Kidney glomerular epithelial cell (primary cell): ENCODE measurements around the gene ARAP2.

Source experiments
- DNase-seq: peaks from one replicate; lab custom pipeline; 2025; lab: John Stamatoyannopoulos, UW

ARAP2 gene

DNA sequence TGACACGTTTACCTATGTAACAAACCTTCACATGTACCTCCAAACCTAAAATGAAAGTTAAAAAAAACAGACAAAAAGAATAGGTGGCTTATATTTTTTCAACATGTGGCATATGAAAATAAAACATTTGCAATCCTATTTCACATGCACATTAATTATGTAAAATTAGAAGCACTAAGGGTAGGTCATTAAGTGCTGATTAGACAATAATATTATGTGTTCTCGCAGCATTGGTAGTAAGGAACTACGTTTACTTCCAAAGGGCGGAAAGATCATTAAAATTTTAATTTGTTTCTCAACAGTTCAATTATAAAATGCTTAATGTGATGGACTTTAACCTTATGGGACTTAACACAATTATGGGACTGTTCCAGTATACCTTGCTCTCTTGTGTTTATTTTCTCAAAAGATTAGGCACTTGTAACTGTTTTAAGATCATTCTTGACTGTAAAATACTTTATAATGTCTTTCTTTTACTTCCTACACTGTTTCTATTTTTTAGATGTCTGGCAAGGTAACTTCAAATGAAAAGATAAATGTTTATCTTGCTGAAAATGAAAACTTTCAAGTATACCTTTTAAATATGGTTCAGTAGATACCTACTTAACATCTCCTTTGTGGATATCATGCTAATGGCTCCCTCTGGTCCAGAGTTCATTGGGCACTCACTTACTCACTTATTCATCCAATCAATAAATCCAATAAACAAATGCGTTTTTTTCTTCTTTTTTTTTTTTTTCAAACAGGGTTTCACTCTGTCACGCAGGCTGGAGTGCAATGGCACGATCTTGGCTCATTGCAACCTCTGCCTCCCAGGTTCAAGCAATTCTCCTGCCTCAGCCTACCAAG lies 202.0 kb downstream of the ARAP2 start:
- no peak for DNase-seq

DNA sequence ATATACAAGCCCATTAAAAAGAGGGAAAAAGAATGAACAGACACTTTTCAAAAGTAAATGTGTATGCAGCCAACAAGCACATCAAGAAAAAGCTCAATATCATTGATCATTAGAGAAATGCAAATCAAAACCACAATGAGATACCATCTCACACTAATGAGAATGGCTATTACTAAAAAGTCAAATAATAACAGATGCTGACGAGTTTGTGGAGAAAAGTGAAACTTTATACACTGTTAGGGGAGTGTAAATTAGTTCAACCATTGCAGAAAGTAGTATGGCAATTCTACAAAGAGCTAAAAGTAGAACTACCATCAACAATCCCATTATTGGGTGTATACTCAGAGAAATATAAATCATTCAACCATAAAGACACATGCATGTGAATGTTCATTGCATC lies 203.0 kb downstream of the ARAP2 start:
- DNase-seq: no peak

DNA sequence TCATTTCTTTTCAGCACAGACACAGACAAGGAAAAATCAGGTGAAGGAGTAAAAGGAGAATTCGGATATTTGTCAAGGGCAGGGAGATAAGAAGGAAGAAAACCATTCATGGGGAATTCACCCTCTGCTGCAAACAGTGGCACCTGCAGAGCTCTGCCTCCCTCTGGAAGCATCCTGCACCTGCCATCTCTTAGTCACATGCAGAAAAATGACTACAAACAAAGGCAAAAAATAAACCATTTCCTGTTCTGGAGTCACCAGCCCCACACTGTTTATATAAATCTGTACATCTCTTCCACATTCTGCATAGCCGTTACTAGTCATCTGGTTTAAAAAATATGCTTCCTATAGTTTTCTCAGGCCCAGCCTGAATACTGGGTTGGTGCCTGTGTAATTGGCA lies 205.3 kb downstream of the ARAP2 start:
- no peak for DNase-seq

DNA sequence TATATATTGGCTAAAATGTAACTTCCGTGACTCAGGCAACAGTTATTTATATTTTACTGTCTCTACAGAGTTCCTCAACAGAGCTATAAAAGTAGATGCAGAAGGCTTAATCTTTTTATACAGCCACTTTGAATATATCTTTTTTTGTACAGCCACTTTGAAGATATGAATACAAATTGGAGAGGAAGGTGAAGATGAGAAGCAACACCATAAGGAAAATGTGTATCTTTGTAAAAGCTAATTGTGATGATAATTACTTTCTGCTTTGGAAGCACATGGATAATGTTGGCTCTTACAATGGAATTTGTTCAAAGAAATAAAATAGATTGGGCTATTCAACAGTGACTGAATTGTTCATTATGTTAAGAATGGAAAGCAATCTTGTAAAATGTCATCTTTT lies 205.8 kb downstream of the ARAP2 start:
- no peak for DNase-seq

DNA sequence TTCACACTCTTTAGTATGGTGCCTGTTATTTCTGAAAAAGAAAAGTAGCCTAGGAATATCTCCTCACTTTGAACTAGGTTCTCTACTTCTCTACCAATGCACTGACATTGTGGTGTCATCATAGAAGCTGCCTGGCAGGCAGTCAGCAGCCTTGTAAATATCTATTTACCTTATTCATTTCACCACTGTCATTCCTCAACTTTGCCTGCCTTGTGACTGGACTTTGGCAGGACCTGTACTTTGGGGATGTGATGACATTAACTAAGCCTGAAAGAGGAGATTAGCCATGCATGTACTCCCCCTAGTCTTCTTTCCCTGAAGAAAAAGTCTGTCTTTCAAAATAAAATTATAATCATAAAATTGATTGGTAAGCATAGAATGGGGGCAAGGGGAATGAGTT lies 207.2 kb downstream of the ARAP2 start:
- no peak for DNase-seq

DNA sequence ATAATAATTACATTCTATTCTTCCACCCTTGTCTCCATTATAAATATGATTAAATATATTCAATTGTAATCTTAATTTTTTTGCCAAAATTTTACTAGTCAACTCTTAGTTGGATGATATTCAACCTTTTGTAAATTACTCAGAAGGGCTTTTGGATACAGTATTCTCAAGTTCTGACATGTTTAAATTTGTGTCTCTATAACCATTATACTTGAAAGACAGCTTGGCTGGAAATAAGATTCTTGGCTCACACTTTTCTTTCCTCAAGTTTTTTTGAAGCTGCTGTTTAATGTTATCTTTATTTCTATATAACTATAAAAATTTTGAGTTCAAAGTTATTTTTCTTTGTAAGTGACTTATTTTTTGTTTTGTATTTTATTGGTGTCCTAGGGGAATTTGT lies 214.4 kb downstream of the ARAP2 start:
- no peak for DNase-seq

DNA sequence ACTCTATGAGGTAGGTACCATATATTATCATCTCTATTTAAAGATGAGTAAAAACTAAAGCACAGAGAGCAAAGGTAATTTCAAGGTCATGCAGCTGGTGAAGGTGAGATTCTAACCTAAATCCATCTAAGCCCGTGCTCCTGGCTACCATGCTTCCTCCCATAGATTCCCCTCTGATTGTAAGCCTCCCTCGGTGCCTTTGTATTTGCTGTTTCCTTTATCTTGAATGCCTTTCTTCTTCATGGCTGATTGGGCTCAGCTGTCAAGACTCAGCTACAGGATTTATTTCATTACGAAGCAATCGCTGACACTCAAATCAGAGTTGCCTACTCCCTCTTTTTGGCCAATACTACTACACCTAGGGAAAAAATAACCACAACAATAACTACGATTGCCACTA lies 217.1 kb downstream of the ARAP2 start:
- no peak for DNase-seq

DNA sequence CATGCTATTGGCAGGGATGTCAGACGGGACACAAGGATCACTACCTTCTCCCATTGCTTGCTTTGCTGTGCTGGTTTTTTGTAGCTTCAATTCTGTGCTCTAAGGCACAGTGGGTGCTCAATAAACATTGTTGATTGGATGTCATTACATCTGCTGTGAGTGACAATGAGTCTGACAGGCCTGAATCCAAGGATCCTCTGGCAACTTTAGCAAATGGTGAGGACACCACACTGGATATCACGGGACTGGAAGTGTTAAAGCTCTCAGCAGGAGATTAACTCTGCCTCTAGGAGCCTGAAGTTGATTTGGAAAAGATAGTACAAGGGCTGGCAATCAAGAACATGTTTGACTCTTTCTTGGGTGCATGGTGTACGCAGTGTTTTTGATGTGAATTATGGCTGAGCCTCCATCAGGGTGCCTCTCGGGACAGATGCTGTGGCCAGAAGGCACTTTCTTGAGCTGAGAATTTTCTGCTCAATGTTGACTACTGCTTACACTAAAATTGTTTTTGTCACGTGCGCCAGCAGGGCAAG lies 217.9 kb downstream of the ARAP2 start:
- no peak for DNase-seq

DNA sequence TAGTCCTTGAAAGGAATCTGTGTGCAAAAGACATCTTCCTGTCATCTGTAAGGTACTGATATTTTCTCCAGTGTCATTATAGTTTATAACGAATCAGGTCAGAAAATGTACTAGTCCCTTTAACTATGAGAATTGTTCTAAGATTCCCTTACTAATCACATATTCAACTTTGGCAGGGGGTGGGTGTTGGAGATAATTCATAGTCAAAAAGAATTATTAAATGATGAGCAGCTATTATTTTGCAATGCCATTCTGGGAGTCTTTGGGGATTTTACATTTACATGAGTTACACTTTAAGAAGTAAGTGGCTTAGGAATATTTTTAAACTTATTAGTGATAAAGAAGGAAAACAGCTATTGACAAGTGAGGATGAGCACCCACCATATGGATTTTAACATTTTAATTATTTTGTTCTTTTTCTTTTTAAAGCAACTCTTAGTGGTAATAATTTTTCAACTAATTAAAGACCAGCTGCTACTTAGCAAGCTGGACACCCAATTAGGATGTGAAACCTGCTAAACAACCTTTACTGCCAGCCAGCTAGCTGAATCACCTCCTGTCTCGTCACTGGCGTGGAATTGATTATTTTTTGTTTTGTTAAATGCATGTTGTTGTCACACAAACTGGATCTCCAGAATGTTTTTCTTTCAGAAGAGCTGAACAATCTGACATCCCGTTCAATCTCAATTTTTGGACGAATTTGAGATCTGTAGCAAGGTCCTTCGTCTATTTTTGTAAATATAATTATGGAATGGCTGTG lies 219.2 kb downstream of the ARAP2 start:
- no peak for DNase-seq

DNA sequence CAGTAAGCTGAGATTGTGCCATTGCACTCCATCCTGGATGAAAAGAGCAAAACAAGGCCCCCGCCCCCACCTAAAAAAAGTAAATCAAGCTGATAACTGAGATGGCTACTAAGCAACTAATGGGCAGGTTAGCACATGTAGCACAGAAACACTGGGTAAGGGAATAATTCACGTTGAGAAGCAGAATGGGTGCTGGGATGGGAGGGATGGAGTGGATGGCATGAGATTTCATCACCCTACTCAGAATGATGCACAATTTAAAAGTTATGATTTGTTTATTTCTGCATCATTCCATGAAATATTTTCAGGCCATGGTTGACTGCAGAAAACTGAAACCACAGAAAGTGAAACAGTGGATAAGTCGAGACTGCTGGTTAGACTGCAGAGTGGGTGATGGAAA lies 224.0 kb downstream of the ARAP2 start:
- DNase-seq: no peak
